T-helper 1 cell treated with Interleukin-12 subunit alpha and Interleukin-12 subunit beta and Interleukin-4 antibody, amounts not matched to agents 30 ng/mL and 1 ng/mL, for 36 hours (primary cell): ENCODE data around the gene ZFR. TPM values are rescaled to one million over a fixed set of nuclear protein-coding genes. Genes with fewer than 3 reads are reported as not detected.

Experiments
- intact Hi-C: fragments of 100-400 bp; cut with micrococcal nuclease; formaldehyde crosslinking; loops from one replicate; pipeline ENCODE4 v1.15.1; 2024
- total RNA-seq: library from RNA; stranded (reverse); gene quantifications from 2 replicates; pipeline ENCODE4 v1.2.3, GENCODE V29; 2022

The ZFR gene
- total RNA-seq, 1 donor from 2014 or later: 56.5 TPM

- intact Hi-C loops: no loop called here
Measured at GRCh38 chr5:32365623-32366022, 78.9 kb downstream of the ZFR start.

- intact Hi-C loops: no loop called here
Measured at GRCh38 chr5:32363030-32363429, 81.5 kb downstream of the ZFR start.

- intact Hi-C loops: no loop called here
Measured at GRCh38 chr5:32362527-32362926, 82.0 kb downstream of the ZFR start.

GRCh38 chr5:32360906-32361305, 83.6 kb downstream of the ZFR start:
- intact Hi-C loops: no loop called here

- intact Hi-C loops: no loop called here
Measured at GRCh38 chr5:32358611-32359010, 85.9 kb downstream of the ZFR start.

- intact Hi-C loops: no loop called here
Measured at GRCh38 chr5:32357658-32358057, 86.9 kb downstream of the ZFR start.

GRCh38 chr5:32355686-32356085, 88.9 kb downstream of the ZFR start:
- intact Hi-C loops: no loop called here

GRCh38 chr5:32353420-32353819, 91.1 kb downstream of the ZFR start:
- intact Hi-C loops: no loop called here

- intact Hi-C loops: no loop called here
Measured at GRCh38 chr5:32352685-32353084, 91.9 kb downstream of the ZFR start.

- intact Hi-C loops: no loop called here
Measured at GRCh38 chr5:32346869-32347268, 97.7 kb downstream of the ZFR start.

- intact Hi-C loops: no loop called here
Measured at GRCh38 chr5:32343058-32343672, 101.4 kb downstream of the ZFR start.

- intact Hi-C loops: no loop called here
Measured at GRCh38 chr5:32342656-32343055, 101.9 kb downstream of the ZFR start.

- intact Hi-C loops: no loop called here
Measured at GRCh38 chr5:32339878-32340277, 104.7 kb downstream of the ZFR start.

GRCh38 chr5:32339198-32339597, 105.3 kb downstream of the ZFR start:
- intact Hi-C loops: no loop called here

- intact Hi-C loops: no loop called here
Measured at GRCh38 chr5:32332966-32333365, 111.6 kb downstream of the ZFR start.

GRCh38 chr5:32332361-32332760, 112.2 kb downstream of the ZFR start:
- intact Hi-C loops: no loop called here

- intact Hi-C loops: no loop called here
Measured at GRCh38 chr5:32331935-32332274, 112.6 kb downstream of the ZFR start.

GRCh38 chr5:32331217-32331934, 113.2 kb downstream of the ZFR start:
- intact Hi-C loops: no loop called here

- intact Hi-C loops: no loop called here
Measured at GRCh38 chr5:32330126-32330971, 114.2 kb downstream of the ZFR start.

GRCh38 chr5:32329395-32329834, 115.1 kb downstream of the ZFR start:
- intact Hi-C loops: loop anchor here (1.0 kb wide), 6 partner anchors 16 to 748 kb away; partner anchors contain the start of gene GOLPH3

GRCh38 chr5:32326216-32326772, 118.2 kb downstream of the ZFR start:
- intact Hi-C loops: no loop called here

- intact Hi-C loops: no loop called here
Measured at GRCh38 chr5:32325616-32326015, 118.9 kb downstream of the ZFR start.
